T47D (cell line): Measurements from ENCODE around the gene VGF.
A peak's percentile ranks its signal among the peaks of the same experiment; 100 is the strongest.

ENCODE experiments used
- DNase-seq, 2 experiments: peaks; one replicate each; pipeline versions ENCODE4 v3.0.0 to v3.0.0-alpha.2; 2011 to 2012; ENCODE audit warnings: low read depth in 1 of 2, low spot score in 1 of 2
- JUND ChIP-seq: IDR thresholded peaks from 2 replicates; pipeline ENCODE4 v1.6.1; 2012; ENCODE audit warnings: low read depth
- in situ Hi-C: cut with HindIII; loops from 2 replicates; pipeline ENCODE4 v1.10.0; 2016; ENCODE audit warnings: low sequenced_read_pairs, low pct_unique_long_range_greater_than_20kb

The VGF gene

GRCh38 chr7:101177644-101178043 is 12.3 kb upstream of the VGF start:
- no peak for TF ChIP-seq JUND
- in situ Hi-C loops = no loop called here
- no peak for DNase-seq

GRCh38 chr7:101175664-101176063 is 10.3 kb upstream of the VGF start:
- in situ Hi-C loops = no loop called here
- DNase-seq = no peak
- no peak for TF ChIP-seq JUND

- DNase-seq = no peak
- in situ Hi-C loops = no loop called here
- no peak for TF ChIP-seq JUND
Measured at GRCh38 chr7:101174322-101174854, 9.0 kb upstream of the VGF start.

- peak; percentile 75 to 79 for DNase-seq
Measured at GRCh38 chr7:101173752-101174244, 8.4 kb upstream of the VGF start.

GRCh38 chr7:101172854-101173751 is 7.7 kb upstream of the VGF start:
- peak in 1 of 2 experiments; percentile 43 for DNase-seq
- in situ Hi-C loops = no loop called here
- no peak for TF ChIP-seq JUND

More at GRCh38 chr7:101173752-101174244, 8.4 kb upstream of the VGF start:
- TF ChIP-seq JUND = no peak
- in situ Hi-C loops = no loop called here

GRCh38 chr7:101172005-101172853 is 6.9 kb upstream of the VGF start:
- in situ Hi-C loops = no loop called here
- no peak for TF ChIP-seq JUND
- DNase-seq = peak in 1 of 2 experiments; percentile 37

- peak in 1 of 2 experiments; percentile 39 for DNase-seq
- no peak for TF ChIP-seq JUND
- in situ Hi-C loops = no loop called here
Measured at GRCh38 chr7:101171442-101171837, 6.1 kb upstream of the VGF start.

- DNase-seq = no peak
- in situ Hi-C loops = no loop called here
- no peak for TF ChIP-seq JUND
Measured at GRCh38 chr7:101170617-101171441, 5.5 kb upstream of the VGF start.

GRCh38 chr7:101169838-101170551 is 4.6 kb upstream of the VGF start:
- in situ Hi-C loops = no loop called here
- DNase-seq = peak; percentile 44 to 58
- TF ChIP-seq JUND = no peak

GRCh38 chr7:101169110-101169837 is 3.9 kb upstream of the VGF start:
- DNase-seq = no peak
- in situ Hi-C loops = no loop called here
- no peak for TF ChIP-seq JUND

- no peak for TF ChIP-seq JUND
- no peak for DNase-seq
- in situ Hi-C loops = no loop called here
Measured at GRCh38 chr7:101168412-101169049, 3.2 kb upstream of the VGF start.
